AG04450 (cell line): ENCODE results near the gene ADAM12. TPM values are rescaled to one million over a fixed set of nuclear protein-coding genes. Genes with fewer than 3 reads are reported as not detected.
"Not testable (repeated sequence)": the region's sequence is repeated elsewhere in the genome, so short reads cannot be mapped to it uniquely, and the experiment has no call there.

Experiments
- CTCF ChIA-PET: fragments of 300-600, 350-600 bp; formaldehyde crosslinking; extraction: SDS; loops from one replicate; lab custom pipeline; 2022; ENCODE audit warnings: antibody characterized with exemption, inconsistent platforms; lab: Charles Lee
- POLR2A ChIA-PET: fragments of 350-600 bp; formaldehyde crosslinking; extraction: SDS; loops from one replicate; lab custom pipeline; 2021; ENCODE audit warnings: antibody characterized with exemption, inconsistent platforms; lab: Yijun Ruan, JAX
- DNase-seq: peaks from one replicate; pipeline ENCODE4 v3.0.0-alpha.2; 2011; ENCODE audit warnings: low read depth, low spot score
- H3K27ac ChIP-seq: one replicate; pipeline ENCODE4 v1.5.1; 2012; ENCODE audit warnings: low read depth, low read length, control low read depth
- H3K27me3 ChIP-seq: one replicate; pipeline ENCODE4 v1.6.0; 2012; ENCODE audit warnings: low read length; ENCODE audit not compliant: control insufficient read depth, insufficient read depth
- H3K4me3 ChIP-seq: 2 replicates; pipeline ENCODE4 v1.5.1; 2011; ENCODE audit warnings: mild to moderate bottlenecking, low read depth, low read length, control low read depth
- H3K9me3 ChIP-seq: 2 replicates; pipeline ENCODE4 v1.5.1; 2012; ENCODE audit warnings: low read length; ENCODE audit not compliant: control insufficient read depth, insufficient read depth
- polyA plus RNA-seq: library from polyadenylated mRNA; depleted of rRNA; stranded (reverse); fragments of >200 nt; gene quantifications from 2 replicates; pipeline ENCODE4 v1.2.3, GENCODE V29; 2011
- TF ChIP-seq, protein P1 (sequence below): IDR thresholded peaks from 2 replicates; pipeline ENCODE4 v1.5.1; 2011; ENCODE audit warnings: low read depth, low read length, control low read depth, inconsistent platforms

Gene ADAM12
- polyA plus RNA-seq, 1 experiment: 8.0 TPM

DNA sequence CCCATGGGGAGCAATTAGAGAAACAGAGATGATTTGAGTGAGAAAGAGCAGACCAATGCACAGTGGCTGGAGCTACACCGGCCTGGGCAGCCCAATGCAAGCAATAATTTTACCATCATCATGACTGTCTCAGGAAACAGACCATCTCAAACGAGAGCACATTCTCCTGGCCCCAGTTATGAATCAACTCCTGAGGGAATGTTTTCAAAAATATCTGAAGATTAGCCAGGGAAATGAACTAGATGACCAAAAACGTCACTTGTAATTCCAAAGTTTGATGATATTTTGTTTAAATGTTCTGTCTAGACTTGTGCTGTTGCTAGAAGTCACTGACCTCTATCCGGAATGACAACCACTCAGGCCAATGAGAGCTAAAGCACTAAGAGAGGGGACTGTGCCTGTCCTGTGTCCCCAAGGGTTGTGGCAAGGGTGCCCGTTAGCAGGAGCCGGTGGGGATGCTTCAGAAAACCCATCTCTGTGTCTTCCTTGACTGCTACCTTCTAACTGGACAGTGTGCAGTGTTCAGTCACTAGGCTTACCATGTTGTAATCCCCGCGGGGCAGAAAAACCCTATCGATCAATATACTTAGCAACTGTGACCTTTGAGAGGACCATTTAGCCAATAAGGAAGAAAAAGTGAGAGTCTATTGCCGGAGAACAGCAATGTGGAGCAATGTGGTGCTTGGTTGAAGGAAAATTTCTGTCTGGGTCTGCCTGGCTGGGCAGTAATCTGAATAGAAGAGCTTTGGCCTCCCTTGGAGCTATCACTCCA is 202.4 kb downstream of the ADAM12 start:
- DNase-seq: no peak
- POLR2A ChIA-PET: no interaction called here

DNA sequence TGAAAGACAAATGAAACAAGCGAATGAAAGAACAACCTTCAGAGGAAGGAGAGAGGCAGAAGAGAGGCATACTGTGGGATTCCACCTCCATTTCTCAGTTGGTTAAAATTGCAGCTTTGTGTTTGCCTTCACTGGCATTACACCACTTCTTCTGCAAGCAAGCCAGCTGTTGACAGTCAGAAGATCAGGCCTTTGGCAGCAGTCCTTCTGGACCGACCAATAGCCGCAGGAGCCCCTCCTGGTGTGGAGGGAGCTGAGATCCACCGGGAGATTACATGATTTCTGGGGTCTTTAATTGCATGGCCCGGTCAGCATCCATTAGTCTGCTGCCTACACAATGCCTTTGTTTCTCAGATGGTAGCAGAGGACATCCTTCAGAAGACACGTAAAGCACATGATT is 206.7 kb downstream of the ADAM12 start:
- ChIA-PET POLR2A (no interaction called here), CTCF (no interaction called here)
- H3K9me3 ChIP-seq: no peaks in the 10 kb centered on the region
- no peak overlapping the region for H3K4me3 ChIP-seq
- TF ChIP-seq, protein P1, sequence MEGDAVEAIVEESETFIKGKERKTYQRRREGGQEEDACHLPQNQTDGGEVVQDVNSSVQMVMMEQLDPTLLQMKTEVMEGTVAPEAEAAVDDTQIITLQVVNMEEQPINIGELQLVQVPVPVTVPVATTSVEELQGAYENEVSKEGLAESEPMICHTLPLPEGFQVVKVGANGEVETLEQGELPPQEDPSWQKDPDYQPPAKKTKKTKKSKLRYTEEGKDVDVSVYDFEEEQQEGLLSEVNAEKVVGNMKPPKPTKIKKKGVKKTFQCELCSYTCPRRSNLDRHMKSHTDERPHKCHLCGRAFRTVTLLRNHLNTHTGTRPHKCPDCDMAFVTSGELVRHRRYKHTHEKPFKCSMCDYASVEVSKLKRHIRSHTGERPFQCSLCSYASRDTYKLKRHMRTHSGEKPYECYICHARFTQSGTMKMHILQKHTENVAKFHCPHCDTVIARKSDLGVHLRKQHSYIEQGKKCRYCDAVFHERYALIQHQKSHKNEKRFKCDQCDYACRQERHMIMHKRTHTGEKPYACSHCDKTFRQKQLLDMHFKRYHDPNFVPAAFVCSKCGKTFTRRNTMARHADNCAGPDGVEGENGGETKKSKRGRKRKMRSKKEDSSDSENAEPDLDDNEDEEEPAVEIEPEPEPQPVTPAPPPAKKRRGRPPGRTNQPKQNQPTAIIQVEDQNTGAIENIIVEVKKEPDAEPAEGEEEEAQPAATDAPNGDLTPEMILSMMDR: no peak
- H3K27me3 ChIP-seq: no peaks in the 10 kb centered on the region
- DNase-seq: no peak
- H3K27ac ChIP-seq: no peak overlapping the region

More for the DNA sequence above, 202.4 kb downstream of the ADAM12 start:
- H3K9me3 ChIP-seq: no peaks in the 10 kb centered on the region
- TF ChIP-seq, protein P1: no peak
- CTCF ChIA-PET: no interaction called here
- no peak overlapping the region for H3K27ac ChIP-seq
- no peak overlapping the region for H3K4me3 ChIP-seq
- no peaks in the 10 kb centered on the region for H3K27me3 ChIP-seq

DNA sequence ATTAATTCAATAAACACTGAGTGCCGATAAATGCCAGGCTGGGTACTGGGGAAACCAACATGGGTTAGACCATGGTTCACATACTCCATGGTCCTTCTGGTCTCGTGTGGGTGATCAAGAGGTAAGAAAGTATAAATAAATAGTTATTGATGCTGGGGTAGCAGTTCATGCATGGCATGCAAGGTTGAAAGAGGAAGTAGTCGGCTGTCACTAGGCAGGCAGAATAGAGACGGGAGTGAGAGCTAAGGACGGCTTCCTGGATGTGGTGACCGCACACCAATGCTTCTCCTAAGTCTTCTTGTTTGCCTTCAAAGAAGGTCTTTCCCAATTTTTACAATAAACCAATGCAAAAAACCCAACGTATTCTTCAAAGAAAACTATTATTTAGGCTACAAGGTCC is 208.6 kb downstream of the ADAM12 start:
- TF ChIP-seq, protein P1: no peak
- Histone ChIP-seq H3K27me3 (no peaks in the 10 kb centered on the region), H3K4me3 (no peak overlapping the region), H3K9me3 (no peaks in the 10 kb centered on the region), H3K27ac (no peak overlapping the region)
- no peak for DNase-seq
- CTCF ChIA-PET: no interaction called here
- POLR2A ChIA-PET: no interaction called here

DNA sequence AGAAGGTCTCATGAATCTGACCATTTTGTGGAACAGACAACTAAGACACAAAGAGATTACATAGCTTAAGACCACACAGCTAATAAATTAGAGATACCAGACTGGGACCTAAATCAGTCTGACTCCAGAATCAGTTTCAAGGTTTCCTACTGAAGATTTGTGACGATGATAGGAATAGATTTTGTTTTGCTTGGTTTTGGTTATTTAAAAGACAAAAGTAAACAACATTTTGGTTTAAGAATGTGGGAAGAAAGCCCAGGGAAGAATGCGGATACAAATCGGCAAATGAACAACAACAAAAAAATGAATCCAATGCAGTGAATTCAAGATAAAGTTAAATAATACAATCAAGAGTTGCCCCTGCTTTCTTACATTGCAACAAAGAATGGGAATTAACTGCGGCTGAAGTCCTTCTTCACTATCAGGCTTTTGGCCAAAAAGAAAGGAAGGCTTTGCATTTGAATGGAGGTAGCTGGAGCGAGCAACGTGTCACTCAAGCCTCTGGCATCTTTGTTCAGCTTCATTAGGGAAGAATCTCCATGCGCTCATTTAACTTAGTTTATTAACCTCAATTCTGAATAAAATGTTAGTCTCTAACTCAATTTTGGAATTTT is 210.8 kb downstream of the ADAM12 start:
- DNase-seq: no peak
- CTCF ChIA-PET: interaction anchor here (0.7 kb wide), 1 partner anchor 160 kb away, joined by 3 read pairs; no protein-coding TSS in a partner anchor
- Histone ChIP-seq H3K4me3 (peak overlapping the region; percentile 8; the same call in 1 of the 2 replicates), H3K27ac (no peak overlapping the region), H3K27me3 (no peaks in the 10 kb centered on the region), H3K9me3 (no peaks in the 10 kb centered on the region)
- TF ChIP-seq, protein P1: no peak
- POLR2A ChIA-PET: no interaction called here

DNA sequence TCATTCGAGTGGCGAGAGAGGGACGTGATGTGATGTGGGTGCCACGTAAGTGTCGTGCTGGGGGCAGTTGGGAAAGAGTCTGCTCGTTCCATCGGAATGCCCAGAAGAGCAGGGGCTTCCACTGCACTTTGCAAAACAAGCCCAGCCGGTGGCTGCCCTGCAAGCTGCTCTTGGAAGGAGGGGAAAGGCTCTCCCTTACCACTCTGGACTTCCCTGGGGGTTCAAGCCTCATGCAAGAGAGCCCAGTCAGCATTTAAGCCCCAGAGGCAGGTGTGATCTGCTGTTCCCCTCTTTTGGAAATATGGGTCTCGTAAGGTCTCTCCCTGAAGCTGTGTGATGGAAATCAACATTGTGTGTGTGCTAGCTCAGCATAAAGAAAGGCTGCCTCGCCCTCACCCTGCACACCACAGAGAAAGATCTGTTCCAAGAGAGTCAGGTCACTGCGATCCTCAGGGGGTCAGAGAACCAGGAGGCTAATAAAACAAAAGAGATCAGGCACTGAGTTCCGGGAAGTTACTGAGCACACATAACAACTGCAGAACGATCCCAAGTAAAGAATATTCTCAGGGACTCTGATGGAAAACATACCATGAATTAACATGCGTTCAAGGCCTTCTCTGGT is 212.5 kb downstream of the ADAM12 start:
- TF ChIP-seq, protein P1: no peak
- no peak for DNase-seq

DNA sequence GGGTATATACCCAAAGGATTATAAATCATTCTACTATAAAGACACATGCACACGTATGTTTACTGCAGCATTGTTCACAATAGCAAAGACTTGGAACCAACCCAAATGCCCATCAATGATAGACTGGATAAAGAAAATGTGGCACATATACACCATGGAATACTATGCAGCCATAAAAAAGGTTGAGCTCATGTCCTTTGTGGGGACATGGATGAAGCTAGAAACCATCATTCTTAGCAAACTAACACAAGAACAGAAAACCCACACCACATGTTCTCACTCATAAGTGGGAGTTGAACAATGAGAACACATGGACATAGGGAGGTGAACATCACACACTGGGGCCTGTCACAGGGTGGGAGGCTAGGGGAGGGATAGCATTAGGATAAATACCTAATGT is 215.5 kb downstream of the ADAM12 start:
- H3K9me3 ChIP-seq, H3K27ac ChIP-seq, CTCF ChIA-PET, DNase-seq, POLR2A ChIA-PET, H3K4me3 ChIP-seq, H3K27me3 ChIP-seq: not testable (repeated sequence)

More for the DNA sequence above, 212.5 kb downstream of the ADAM12 start:
- Histone ChIP-seq H3K27me3 (no peaks in the 10 kb centered on the region), H3K4me3 (no peak overlapping the region), H3K9me3 (no peaks in the 10 kb centered on the region), H3K27ac (no peak overlapping the region)
- ChIA-PET POLR2A (no interaction called here), CTCF (no interaction called here)
